SH-SY5Y (cell line): Measurements from ENCODE around the gene LONRF2.

Source experiments
- GATA2 ChIP-seq: IDR thresholded peaks from 2 replicates; pipeline ENCODE4 v1.6.1; 2011; ENCODE audit warnings: mild to moderate bottlenecking, low read depth, low read length
- GATA3 ChIP-seq: IDR thresholded peaks from 2 replicates; pipeline ENCODE4 v1.6.1; 2011; ENCODE audit warnings: low read depth, mild to moderate bottlenecking, low read length, moderate library complexity

The LONRF2 gene

GRCh38 chr2:100228415-100228814 is 93.9 kb downstream of the LONRF2 start:
- TF ChIP-seq GATA3 (no peak), GATA2 (no peak)

- TF ChIP-seq GATA3 (no peak), GATA2 (no peak)
Measured at GRCh38 chr2:100224988-100225710, 97.2 kb downstream of the LONRF2 start.

- TF ChIP-seq GATA3 (no peak), GATA2 (no peak)
Measured at GRCh38 chr2:100223502-100223901, 98.8 kb downstream of the LONRF2 start.
